ENCODE data around the gene CD48. TPM values are rescaled to one million over a fixed set of nuclear protein-coding genes. Genes with fewer than 3 reads are reported as not detected.

Gene CD48
- total RNA-seq, 1 donor from 2014 or later: not detected

GRCh38 chr1:160638926-160639325, 72.7 kb downstream of the CD48 start:
- TF ChIP-seq CTCF (IDR thresholded peaks at IDR 0.05): no peak
- no peak overlapping the region for H3K27ac Mint-ChIP-seq (ENCODE audit: unreplicated experiment)
- no peaks in the 10 kb centered on the region for H3K36me3 Mint-ChIP-seq (ENCODE audit: low read depth)
- no peaks in the 10 kb centered on the region for H3K27me3 Mint-ChIP-seq (ENCODE audit: low read depth)
- no peaks in the 10 kb centered on the region for H3K9me3 Mint-ChIP-seq (ENCODE audit: low read depth)
- DNase-seq (ENCODE audit: low spot score): no peak
- H3K4me1 Mint-ChIP-seq (ENCODE audit: low read depth): peaks cover 15% of the 10 kb centered on the region
- no peak overlapping the region for H3K4me3 Mint-ChIP-seq (ENCODE audit: unreplicated experiment)

GRCh38 chr1:160638540-160638857, 73.1 kb downstream of the CD48 start:
- no peak for DNase-seq (ENCODE audit: low spot score)
- no peak overlapping the region for H3K4me3 Mint-ChIP-seq (ENCODE audit: unreplicated experiment)
- peaks cover 15% of the 10 kb centered on the region for H3K4me1 Mint-ChIP-seq (ENCODE audit: low read depth)
- TF ChIP-seq CTCF (IDR thresholded peaks at IDR 0.05): no peak
- no peaks in the 10 kb centered on the region for H3K27me3 Mint-ChIP-seq (ENCODE audit: low read depth)
- H3K36me3 Mint-ChIP-seq (ENCODE audit: low read depth): no peaks in the 10 kb centered on the region
- no peaks in the 10 kb centered on the region for H3K9me3 Mint-ChIP-seq (ENCODE audit: low read depth)
- no peak overlapping the region for H3K27ac Mint-ChIP-seq (ENCODE audit: unreplicated experiment)

- Mint-ChIP-seq H3K4me3 (ENCODE audit: unreplicated experiment) (no peak overlapping the region), H3K4me1 (ENCODE audit: low read depth) (peaks cover 15% of the 10 kb centered on the region), H3K27ac (ENCODE audit: unreplicated experiment) (no peak overlapping the region), H3K36me3 (ENCODE audit: low read depth) (no peaks in the 10 kb centered on the region), H3K27me3 (ENCODE audit: low read depth) (no peaks in the 10 kb centered on the region), H3K9me3 (ENCODE audit: low read depth) (no peaks in the 10 kb centered on the region)
- no peak for DNase-seq (ENCODE audit: low spot score)
- TF ChIP-seq CTCF (IDR thresholded peaks at IDR 0.05): no peak
Observed at GRCh38 chr1:160637821-160638539, 73.6 kb downstream of the CD48 start.

- no peaks in the 10 kb centered on the region for H3K9me3 Mint-ChIP-seq (ENCODE audit: low read depth)
- no peak for TF ChIP-seq CTCF (IDR thresholded peaks at IDR 0.05)
Observed at GRCh38 chr1:160637065-160637464, 74.6 kb downstream of the CD48 start.

GRCh38 chr1:160636547-160636946, 75.1 kb downstream of the CD48 start:
- H3K9me3 Mint-ChIP-seq (ENCODE audit: low read depth): no peaks in the 10 kb centered on the region
- H3K4me3 Mint-ChIP-seq (ENCODE audit: unreplicated experiment): no peak overlapping the region
- no peaks in the 10 kb centered on the region for H3K27me3 Mint-ChIP-seq (ENCODE audit: low read depth)
- H3K36me3 Mint-ChIP-seq (ENCODE audit: low read depth): no peaks in the 10 kb centered on the region
- H3K27ac Mint-ChIP-seq (ENCODE audit: unreplicated experiment): no peak overlapping the region
- no peak for DNase-seq (ENCODE audit: low spot score)
- no peak for TF ChIP-seq CTCF (IDR thresholded peaks at IDR 0.05)
- peaks cover 15% of the 10 kb centered on the region for H3K4me1 Mint-ChIP-seq (ENCODE audit: low read depth)

More at GRCh38 chr1:160637065-160637464, 74.6 kb downstream of the CD48 start:
- Mint-ChIP-seq H3K36me3 (ENCODE audit: low read depth) (no peaks in the 10 kb centered on the region), H3K4me1 (ENCODE audit: low read depth) (peaks cover 15% of the 10 kb centered on the region), H3K27me3 (ENCODE audit: low read depth) (no peaks in the 10 kb centered on the region), H3K27ac (ENCODE audit: unreplicated experiment) (no peak overlapping the region), H3K4me3 (ENCODE audit: unreplicated experiment) (no peak overlapping the region)
- no peak for DNase-seq (ENCODE audit: low spot score)

Measured in chondrocyte (in vitro differentiated cells).